SHP77 (cell line): Measurements from ENCODE around the gene SPDYC.

Experiments
- DNase-seq, 2 experiments: peaks; one replicate each; lab custom pipeline; 2025; lab: John Stamatoyannopoulos, UW

SPDYC gene

GRCh38 chr11:65206901-65207300 lies 36.9 kb downstream of the SPDYC start:
- DNase-seq = no peak

GRCh38 chr11:65207918-65208784 lies 38.1 kb downstream of the SPDYC start:
- no peak for DNase-seq

GRCh38 chr11:65208785-65209710 lies 39.0 kb downstream of the SPDYC start:
- DNase-seq = no peak

- no peak for DNase-seq
Measured at GRCh38 chr11:65209711-65210360, 39.8 kb downstream of the SPDYC start.

- no peak for DNase-seq
Measured at GRCh38 chr11:65210361-65210731, 40.3 kb downstream of the SPDYC start.

GRCh38 chr11:65210748-65211147 lies 40.7 kb downstream of the SPDYC start:
- no peak for DNase-seq

- no peak for DNase-seq
Measured at GRCh38 chr11:65211293-65212105, 41.5 kb downstream of the SPDYC start.

GRCh38 chr11:65212226-65212801 lies 42.3 kb downstream of the SPDYC start:
- DNase-seq = no peak

GRCh38 chr11:65213322-65214211 lies 43.5 kb downstream of the SPDYC start:
- no peak for DNase-seq

GRCh38 chr11:65214212-65214845 lies 44.3 kb downstream of the SPDYC start:
- no peak for DNase-seq

GRCh38 chr11:65215441-65216076 lies 45.5 kb downstream of the SPDYC start:
- DNase-seq = no peak

- no peak for DNase-seq
Measured at GRCh38 chr11:65216830-65217229, 46.8 kb downstream of the SPDYC start.

GRCh38 chr11:65217441-65218423 lies 47.7 kb downstream of the SPDYC start:
- DNase-seq = no peak

GRCh38 chr11:65218446-65218845 lies 48.4 kb downstream of the SPDYC start:
- DNase-seq = no peak

- DNase-seq = no peak
Measured at GRCh38 chr11:65219930-65220213, 49.8 kb downstream of the SPDYC start.

GRCh38 chr11:65221026-65221425 lies 51.0 kb downstream of the SPDYC start:
- no peak for DNase-seq
